Transverse colon (tissue), 3 donors: ENCODE results near the gene LRRC2.

Source experiments
- CTCF ChIP-seq, 5 experiments: fragments of 200-600 bp in 3 of 5; fragments of 450-650 bp in 2 of 5; sonication (generic) in 3 of 5; IDR thresholded peaks; 1 replicate in 2 of 5; 2 replicates in 3 of 5; pipeline ENCODE4 v1.5.1; 2016 to 2017; ENCODE audit warnings: antibody characterized with exemption in 5 of 5, inconsistent platforms in 3 of 5, mild to moderate bottlenecking in 2 of 5, moderate library complexity in 1 of 5
- POLR2A ChIP-seq: fragments of 450-650 bp; IDR thresholded peaks from one replicate; pipeline ENCODE4 v1.6.1; 2016; ENCODE audit warnings: antibody characterized with exemption, mild to moderate bottlenecking, moderate library complexity

DNA sequence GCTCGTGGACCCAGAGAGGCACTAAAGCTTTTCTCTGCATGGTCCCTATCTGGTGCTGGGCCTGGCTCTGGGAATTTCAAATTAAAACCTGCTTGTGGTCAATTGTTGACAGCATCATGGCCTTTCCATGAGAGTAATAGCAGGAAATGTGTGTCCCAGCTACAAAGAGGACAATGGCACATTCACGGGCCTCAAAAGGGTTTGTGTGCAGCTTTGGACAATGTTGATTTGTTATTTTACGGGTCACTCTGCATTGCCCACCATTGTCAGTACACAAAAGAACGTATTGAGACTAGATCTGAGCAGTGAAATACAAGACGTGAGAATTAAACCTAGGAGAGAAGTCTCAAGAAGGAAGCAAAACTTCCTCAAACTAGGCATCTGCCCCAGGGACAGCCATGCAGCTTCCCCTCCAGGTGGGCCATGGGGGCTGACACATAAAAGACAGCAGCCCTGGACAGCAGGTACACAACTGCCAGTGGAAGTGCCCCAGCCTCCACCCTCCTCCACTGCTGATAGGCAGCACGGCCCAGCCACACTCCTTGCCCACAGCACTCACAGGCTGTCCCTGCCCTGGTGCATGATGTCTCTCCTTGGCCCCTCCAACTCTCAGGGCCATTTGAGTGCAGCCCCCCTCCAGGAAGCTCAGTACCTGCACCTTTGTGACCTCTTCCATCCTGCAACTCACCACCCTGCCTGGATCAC is 85.5 kb downstream of the LRRC2 start:
- TF ChIP-seq CTCF (IDR thresholded peaks at IDR 0.05) (no peak), POLR2A (no peak)
